HG03442 (cell line): ENCODE measurements around the gene GLG1.
"Not testable (repeated sequence)": the region's sequence is repeated elsewhere in the genome, so short reads cannot be mapped to it uniquely, and the experiment has no call there.

Source experiments
- ATAC-seq: cut with Tn5 transposase; IDR thresholded peaks from one replicate; pipeline ENCODE4 v1.9.1; 2021; ENCODE audit warnings: mild to moderate bottlenecking, moderate library complexity; ENCODE audit not compliant: unreplicated experiment

The GLG1 gene

DNA sequence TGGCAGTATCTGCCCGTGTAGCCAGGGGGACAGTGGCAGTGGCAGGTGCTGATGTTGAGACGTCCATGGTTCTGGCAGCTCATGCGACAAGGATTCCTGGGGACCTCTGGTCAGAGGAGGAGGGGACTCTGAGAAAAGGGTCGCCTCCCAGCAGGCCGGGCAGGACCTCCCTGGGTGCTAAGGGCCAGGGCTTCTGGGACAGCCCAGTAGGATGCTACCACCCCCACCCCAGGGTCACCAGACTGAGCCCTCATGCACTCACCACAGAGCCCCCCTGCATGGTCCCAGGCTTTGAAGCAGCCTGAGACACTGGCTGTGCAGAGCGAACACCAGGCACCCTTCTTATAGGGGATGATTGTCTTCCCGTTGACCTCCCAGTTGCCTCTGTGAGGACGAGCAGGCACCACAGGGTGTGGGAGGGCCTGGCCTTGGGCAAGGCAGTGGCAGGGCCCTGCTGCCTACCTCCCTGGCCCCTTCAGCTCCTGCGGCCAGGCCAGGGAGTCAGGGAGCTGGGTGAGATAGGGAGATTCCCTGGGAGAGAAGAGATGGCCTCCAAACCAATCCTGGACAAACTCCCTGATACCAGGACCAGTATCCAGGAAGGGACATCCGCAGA lies 194.0 kb downstream of the GLG1 start:
- not testable (repeated sequence) for ATAC-seq

DNA sequence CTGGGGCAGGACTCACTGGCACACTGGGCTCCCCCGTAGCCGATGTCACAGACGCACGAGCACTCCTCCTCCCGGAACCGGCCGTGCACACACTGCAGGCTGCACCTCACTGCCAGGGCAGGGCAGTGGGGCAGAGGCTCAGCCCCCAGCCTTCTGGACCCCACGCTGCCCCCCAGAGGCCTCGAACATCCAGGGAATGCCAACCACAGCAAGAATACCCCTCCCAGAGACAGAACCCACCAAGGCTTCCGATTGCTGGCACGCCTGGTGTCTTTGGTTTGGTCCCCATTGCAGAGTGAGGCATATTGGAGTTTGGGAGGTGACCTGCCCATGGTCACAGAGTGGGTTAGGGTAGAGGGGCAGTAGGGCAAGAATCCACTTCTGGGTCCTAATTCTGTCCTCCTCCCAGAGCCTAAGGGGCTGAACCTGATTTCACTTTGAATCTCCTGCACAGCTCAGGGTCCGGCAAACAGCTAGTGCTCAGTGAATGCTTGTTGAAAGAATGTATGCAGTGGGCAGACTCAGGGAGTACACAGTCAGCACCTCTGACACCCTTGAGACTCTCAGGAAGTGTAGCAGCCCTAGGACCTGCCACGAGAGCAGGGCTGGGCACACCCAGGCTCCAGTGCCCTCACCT lies 194.7 kb downstream of the GLG1 start:
- not testable (repeated sequence) for ATAC-seq

DNA sequence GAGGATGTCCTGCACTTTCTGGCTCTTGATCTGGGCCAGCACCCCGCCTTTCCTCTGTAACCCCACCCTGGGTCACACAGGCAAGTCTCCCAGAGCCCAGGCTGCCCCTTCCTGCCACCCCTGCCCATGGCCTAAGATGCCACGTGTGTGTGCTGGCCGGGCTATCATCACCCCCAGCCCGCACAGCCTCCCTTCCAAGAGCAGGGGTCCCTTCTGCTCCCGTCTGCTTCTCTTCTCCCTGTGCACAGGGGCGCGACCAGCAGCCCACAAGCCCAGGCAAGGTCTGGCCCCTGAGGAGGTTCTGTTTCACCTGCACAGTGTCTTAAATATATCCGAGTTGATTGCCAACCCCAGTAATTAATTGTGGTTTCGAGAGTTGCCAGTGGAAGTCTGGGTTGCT lies 195.9 kb downstream of the GLG1 start:
- not testable (repeated sequence) for ATAC-seq

DNA sequence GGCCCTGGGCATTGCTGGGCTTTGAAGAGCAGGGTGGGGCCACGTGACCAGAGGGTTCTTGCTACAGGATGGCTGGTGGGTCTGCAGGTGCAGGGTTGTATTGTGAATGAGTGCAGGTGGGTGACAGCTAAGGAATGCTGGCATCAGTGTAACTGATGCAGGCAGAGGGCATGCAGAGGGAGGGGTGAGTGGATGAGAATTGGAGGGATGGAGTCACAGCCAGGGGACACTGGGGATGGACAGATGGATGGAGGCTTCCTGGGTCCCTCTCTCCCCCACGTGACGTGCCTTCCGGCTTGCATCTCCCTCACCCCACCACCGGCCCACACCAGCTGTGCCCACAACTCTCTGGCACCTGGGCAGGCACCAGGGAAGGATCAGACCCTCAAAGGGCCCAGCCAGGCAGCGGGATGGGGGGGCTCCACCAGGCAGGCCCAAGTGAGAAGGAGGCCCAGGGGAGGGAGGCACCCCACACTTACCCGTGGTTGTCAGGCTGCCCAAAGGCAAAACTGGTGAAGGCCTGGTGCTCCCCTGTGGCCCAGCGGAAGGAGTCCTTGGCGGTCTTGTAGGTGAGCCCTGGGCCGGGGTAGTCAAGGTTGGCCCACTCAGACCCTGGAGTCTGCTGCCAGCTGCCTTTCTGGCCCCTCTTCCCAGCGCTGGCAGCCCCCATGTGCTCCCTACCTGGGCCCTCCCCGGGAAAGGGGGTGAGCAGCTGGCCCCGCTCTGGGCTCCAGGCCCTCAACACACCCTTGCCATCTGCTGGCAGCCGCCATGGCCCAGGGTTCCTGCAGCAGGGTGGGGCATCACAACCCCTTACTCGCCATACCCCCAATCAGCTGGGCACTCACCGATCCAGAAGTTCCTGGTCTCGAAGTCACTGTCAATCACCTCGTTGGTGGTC lies 196.6 kb downstream of the GLG1 start:
- not testable (repeated sequence) for ATAC-seq

DNA sequence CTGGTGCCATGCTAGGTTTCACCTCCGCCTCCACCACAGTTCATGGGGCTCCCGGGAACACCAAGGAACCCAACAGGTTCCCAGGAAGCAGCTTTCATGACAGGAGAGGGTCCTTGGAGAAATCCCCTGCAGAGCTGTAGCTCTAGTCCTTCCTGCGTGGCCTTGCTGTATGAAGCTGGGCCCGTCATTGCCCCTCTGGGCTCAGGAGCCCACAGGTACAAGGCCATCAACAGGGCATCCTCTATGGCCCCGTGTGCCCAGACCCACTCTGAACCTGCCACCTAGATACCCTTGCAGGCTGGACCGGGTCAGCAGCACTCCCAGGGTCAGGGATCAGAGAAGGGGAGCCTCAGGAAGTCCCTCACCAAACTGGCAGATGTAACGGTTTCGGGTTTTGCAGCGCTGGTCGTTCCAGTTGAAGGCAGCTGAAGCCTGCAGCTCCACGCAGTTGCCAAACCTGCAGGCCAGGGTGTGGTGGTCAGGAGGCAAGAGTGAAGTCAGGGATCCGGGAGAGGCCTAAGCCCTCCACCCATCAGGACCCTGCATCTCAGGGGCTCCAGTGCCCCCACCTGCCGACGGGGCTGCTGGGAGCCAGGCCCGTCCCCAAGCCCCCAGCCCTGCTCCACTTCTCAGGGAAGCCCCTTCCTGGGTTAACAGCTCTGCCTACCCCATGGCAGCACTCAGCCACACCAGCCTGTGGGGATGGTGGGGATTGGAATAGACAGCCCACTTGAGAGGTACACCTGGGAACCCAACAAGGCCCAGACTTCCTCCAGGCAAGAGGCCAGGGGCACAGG lies 197.5 kb downstream of the GLG1 start:
- not testable (repeated sequence) for ATAC-seq

DNA sequence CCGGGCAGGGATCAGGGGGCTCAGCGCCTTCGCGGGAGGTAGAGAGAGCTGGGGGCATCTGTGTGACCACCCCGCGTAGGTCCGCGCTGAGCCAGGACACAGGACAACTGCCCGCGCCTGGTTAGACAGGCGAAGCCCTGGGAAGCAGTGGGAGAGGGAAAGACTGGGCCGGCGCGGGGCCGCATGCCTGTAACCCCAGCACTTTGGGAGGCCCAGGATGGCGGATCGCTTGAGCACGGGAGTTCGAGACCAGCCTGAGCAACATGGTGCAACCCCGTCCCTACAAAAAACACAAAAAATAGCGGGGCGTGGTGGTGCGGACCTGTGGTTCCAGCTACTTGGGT lies 199.6 kb downstream of the GLG1 start:
- ATAC-seq, result not testable (repeated sequence)

DNA sequence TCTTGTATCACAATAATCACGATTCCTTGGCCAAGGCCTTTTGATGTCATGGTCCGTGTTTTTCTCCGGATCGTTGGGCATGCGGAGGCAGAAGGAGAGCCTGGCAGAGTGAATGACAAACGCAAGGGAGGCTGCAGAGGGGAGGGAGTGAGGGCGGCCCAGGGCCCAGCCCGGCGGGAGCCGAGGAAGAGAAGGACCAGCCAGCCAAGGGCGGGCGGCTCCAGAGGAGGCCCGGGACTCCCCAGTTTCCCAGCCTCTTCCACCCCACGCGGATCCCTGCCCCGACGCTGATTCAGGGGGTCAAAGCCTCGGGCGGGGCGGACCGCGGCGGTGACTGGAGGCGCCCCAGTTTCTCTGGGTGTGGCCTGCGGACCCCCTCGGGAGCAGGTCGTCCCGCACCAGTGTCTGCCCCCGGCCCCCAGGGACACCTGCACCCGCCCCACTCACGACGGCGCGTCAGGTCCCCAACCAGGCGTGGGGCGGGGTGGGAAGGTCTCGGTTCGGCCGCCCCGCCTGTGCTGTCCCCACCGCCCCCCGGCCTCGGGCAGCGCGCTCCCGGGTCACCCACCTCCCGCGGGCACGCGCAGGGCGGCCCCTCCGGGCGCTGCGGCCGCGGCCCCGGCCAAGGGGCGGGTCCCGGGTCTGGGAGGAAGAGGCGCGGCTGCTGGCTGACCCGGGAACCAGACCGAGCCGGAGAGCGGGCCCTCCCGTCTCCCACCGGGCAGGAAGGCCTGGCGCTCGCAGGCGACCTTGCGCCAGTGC lies 200.1 kb downstream of the GLG1 start:
- ATAC-seq, result not testable (repeated sequence)

DNA sequence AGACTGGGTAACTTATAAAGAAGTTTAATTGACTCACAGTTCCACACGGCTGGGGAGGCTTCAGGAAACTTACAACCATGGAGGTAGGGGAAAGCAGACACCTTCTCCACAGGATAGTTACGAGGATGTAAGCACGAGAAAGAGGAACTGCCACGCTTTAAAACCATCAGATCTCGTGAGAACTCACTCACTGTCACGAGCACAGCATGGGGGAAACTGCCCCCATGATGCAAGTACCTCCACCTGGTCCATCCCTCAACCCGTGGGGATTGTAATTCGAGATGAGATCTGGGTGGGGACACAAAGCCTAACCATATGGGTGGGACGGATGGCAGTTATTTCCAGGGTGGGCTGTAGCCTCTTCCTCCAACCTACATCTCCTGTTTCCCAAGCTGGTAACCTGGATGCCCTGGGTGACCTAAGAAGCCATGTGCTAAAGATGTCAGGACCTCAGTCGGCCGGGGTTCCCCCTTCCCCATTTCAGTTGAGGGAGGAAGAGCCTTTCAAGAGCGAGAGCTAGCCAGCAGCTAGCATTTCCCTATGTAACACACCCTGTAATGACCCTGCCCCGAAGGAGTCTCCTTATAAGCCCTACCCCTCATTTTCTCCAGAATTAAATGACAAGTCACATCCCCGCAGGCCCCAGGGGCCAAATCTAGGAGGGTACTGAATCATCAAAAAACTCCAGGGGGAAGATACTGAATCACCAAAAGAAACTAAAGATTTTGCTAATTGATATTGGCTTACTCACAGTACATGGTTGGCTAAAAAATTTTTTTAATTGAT lies 202.6 kb downstream of the GLG1 start:
- ATAC-seq, result not testable (repeated sequence)

DNA sequence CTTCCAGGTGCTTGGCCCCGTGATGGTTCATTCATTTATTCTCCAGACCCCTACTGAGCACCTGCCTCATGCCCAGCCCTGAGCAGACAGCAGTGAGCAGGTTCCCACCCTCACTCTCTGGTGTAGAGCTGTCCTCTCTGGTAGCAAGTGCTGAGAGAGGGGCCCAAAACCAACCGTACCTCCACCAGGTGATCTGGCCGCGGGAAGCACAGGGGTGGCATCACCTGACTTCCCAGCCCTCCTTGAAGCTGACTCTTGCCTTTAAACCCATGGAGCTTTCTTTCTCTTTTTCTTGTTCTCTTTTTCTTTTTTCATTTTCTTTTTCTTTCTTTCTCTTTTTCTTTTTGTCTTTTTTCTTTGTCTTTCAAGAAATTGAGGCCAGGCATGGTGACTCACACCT lies 206.7 kb downstream of the GLG1 start:
- ATAC-seq, result not testable (repeated sequence)

DNA sequence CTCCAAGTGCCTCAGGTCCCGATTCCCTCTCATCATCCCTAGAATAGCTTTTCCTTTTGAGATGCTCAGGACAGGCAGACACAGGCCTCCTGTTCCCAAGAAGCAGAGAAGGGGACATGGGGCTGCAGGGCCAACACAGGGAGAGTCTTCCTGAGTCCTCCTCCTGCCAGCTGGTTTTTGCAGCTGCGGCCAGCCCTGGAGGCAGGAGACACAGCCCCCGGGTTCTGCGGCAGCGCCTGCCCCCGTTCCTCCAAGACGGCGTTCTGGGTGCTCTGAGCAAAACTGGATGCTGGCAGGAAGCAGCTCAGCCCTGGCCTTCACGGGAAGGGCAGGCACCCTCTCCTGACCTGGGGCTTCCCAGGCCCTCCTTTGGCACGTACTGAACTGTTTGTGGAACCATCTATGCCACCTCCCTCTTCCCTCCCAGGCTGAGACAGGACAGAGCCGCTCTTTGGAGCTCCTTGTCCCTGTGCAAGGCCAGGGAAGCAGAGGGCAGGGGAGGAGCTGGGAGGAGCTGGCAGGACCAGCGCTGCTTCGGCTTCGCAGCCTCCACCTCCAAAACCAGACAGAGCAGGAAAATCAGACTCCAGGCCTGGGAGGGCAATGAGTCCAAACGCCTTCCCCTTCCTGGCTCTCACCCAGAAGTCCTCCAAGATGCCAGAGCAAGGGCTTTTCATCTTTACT lies 208.6 kb downstream of the GLG1 start:
- not testable (repeated sequence) for ATAC-seq
